NT2/D1 (cell line): ENCODE measurements around the gene RNF2.
"Not testable (repeated sequence)": the region's sequence is repeated elsewhere in the genome, so short reads cannot be mapped to it uniquely, and the experiment has no call there.

Source experiments
- DNase-seq: peaks from one replicate; pipeline ENCODE4 v3.0.0-alpha.2; 2011; ENCODE audit warnings: low read depth, low spot score
- H3K27me3 ChIP-seq: 2 replicates; pipeline ENCODE4 v1.6.0; 2011; ENCODE audit warnings: mild to moderate bottlenecking; ENCODE audit not compliant: insufficient read length, insufficient read depth
- H3K36me3 ChIP-seq: 2 replicates; pipeline ENCODE4 v1.6.1; 2011; ENCODE audit warnings: mild to moderate bottlenecking, low read length, mixed read lengths; ENCODE audit not compliant: insufficient read depth, insufficient read length
- H3K4me1 ChIP-seq: 2 replicates; pipeline ENCODE4 v1.5.1; 2011; ENCODE audit not compliant: insufficient read depth, insufficient read length
- H3K4me3 ChIP-seq: 2 replicates; pipeline ENCODE4 v1.5.1; 2011; ENCODE audit warnings: low read depth; ENCODE audit not compliant: insufficient read length
- H3K9ac ChIP-seq: 2 replicates; pipeline ENCODE4 v1.6.0; 2011; ENCODE audit warnings: low read depth; ENCODE audit not compliant: insufficient read length
- H3K9me3 ChIP-seq: 2 replicates; pipeline ENCODE4 v1.5.1; 2011; ENCODE audit warnings: mild to moderate bottlenecking, low read length; ENCODE audit not compliant: insufficient read depth
- SUZ12 ChIP-seq: IDR thresholded peaks from 2 replicates; pipeline ENCODE4 v1.6.1; 2011; ENCODE audit not compliant: insufficient read length, insufficient read depth; ENCODE audit errors: extremely low read depth
- YY1 ChIP-seq: IDR thresholded peaks from 2 replicates; pipeline ENCODE4 v1.6.1; 2011; ENCODE audit not compliant: insufficient read length, insufficient read depth
- ZNF274 ChIP-seq: IDR thresholded peaks from 2 replicates; pipeline ENCODE4 v1.6.1; 2011; ENCODE audit warnings: mild to moderate bottlenecking, low read depth, low read length

The RNF2 gene

DNA sequence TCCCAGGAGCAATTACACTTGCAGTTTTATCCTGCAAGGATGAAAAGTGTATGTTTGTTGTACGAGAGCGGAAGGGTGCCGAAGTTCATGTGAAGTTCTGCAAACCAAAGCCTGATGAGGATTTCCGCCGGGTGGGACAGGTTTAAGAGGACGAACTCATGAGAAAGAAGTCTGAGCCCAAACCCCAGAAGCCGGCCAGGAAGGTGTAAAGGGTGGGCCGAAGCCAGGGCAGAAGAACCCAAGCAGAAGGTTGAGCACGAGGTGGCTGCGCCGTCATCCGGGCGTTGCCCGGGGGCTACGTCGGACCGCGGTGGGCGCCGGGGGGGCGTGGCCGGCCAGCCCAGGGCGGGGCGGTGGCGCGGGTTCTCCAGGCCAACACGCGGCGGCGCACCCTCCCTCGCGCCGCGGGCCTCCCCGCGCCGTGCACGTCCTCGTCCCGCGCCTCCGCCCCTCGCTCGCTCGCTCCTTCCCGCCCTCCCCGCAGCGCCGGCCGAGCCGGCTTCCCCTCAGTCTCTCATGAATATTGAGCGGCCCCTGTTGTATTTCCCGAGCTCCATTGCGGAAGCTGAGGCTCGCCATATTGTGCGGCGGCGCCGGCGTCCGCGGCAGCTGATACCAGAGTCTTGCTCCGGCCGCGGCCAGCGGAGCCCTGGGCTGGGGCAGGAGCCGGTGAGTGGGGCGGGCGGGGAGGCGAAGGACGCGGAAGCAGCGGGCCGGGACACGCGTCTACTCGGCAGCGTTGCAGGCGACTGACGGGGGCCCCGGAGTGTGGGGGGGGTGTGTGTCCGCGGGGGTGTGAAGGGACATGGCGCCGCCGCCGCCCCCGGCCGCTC is at the start of gene RNF2:
RNF2 (plus strand) TSS at position 578 of the 833 bp plus-strand sequence. CDS start 41,996 bp downstream, outside the sequence.
- Histone ChIP-seq H3K9ac (peak within 1 kb of the TSS; percentile 96), H3K4me1 (no peaks in the 10 kb centered on the region), H3K4me3 (peak within 1 kb of the TSS; percentile 88), H3K27me3 (peaks cover 10% of the 10 kb centered on the region), H3K36me3 (no peaks in the 10 kb centered on the region), H3K9me3 (no peaks in the 10 kb centered on the region)
- no peak for TF ChIP-seq ZNF274
- TF ChIP-seq YY1 = peak; percentile 60
- no peak for TF ChIP-seq SUZ12
- DNase-seq = peak; percentile 87

DNA sequence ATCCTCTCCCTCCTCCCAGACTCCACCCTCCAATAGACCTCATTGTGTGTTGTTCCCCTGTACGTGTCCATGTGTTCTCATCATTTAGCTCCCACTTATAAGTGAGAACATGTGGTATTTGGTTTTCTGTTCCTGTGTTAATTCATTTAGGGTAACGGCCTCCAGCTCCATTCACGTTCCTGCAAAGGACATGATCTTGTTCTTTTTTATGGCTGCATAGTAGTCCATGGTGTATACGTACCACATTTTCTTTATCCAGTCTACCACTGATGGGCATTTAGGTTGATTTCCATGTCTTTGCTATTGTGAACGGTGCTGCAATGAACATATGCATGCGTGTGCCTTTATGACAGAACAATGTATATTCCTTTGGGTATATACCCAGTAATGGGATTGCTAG is 45.4 kb upstream of the RNF2 start:
- H3K4me1 ChIP-seq, H3K4me3 ChIP-seq, H3K36me3 ChIP-seq, H3K27me3 ChIP-seq, H3K9ac ChIP-seq, DNase-seq: not testable (repeated sequence)
- H3K9me3 ChIP-seq = peaks cover 11% of the 10 kb centered on the region; the same call in 1 of the 2 replicates

DNA sequence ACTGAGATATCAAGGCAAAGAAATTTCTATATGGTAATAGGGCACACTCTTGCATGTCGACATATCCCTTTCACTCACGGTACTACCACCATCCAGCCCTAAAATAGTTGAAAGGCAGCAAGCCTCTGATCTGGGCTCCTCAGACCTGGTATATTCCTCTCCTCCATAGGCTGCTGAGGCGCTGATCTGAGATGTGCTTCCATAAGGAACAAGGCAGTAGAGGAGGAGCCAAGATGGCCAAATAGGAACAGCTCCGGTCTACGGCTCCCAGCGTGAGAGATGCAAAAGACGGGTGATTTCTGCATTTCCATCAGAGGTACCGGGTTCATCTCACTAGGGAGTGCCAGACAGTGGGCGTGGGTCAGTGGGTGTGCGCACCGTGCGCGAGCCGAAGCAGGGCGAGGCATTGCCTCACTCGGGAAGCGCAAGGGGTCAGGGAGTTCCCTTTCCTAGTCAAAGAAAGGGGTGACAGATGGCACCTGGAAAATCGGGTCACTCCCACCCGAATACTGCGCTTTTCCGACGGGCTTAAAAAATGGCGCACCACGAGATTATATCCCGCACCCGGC is 44.0 kb upstream of the RNF2 start:
- H3K4me3 ChIP-seq, H3K36me3 ChIP-seq, H3K9ac ChIP-seq, DNase-seq, H3K27me3 ChIP-seq, H3K4me1 ChIP-seq: not testable (repeated sequence)
- H3K9me3 ChIP-seq = peaks cover 11% of the 10 kb centered on the region; the same call in 1 of the 2 replicates

DNA sequence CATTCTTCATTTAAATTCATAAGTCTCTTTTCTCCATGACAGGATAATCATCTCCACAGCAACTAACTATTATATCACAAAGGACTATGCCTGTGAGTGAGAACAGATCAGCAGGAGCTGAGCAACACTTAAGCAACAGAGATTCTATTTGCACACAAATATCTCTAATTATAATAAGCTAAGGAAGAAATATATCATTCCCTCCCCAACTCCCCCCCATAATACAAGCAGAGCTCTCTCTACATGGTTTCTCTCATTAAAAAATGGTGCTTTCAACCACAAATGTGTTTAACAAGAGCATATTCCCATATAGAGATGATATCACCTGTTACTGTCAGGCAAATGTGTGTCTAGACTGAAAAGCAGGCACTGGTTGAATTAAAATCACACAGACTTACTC is 36.5 kb upstream of the RNF2 start:
- no peak for TF ChIP-seq SUZ12
- no peak for TF ChIP-seq YY1
- TF ChIP-seq ZNF274 = no peak
- no peak overlapping the region for H3K4me3 ChIP-seq
- H3K27me3 ChIP-seq = no peaks in the 10 kb centered on the region
- no peak overlapping the region for H3K9ac ChIP-seq
- no peaks in the 10 kb centered on the region for H3K36me3 ChIP-seq
- H3K4me1 ChIP-seq = no peaks in the 10 kb centered on the region
- no peaks in the 10 kb centered on the region for H3K9me3 ChIP-seq
- no peak for DNase-seq

DNA sequence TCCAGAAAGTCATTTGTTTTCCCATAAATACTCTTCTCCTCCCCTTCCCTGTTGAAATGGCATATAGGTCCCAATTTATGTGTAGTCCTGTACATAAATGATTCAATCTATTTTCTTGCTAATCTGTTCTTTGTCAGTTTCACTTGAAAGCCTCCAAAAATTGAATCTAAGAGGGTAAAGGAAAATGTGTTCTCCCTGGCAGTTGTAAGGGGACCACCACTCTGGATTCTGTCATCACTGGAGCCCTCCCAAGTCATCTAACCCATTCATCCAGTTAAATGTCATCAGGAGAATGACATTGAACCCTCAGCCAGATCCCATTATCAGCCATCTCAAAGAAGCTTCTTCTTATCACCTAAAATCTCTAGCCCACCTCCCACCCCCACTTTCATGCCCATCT is 35.0 kb upstream of the RNF2 start:
- Histone ChIP-seq H3K9me3 (no peaks in the 10 kb centered on the region), H3K9ac (no peak overlapping the region), H3K27me3 (no peaks in the 10 kb centered on the region), H3K36me3 (no peaks in the 10 kb centered on the region), H3K4me3 (no peak overlapping the region), H3K4me1 (no peaks in the 10 kb centered on the region)
- no peak for DNase-seq
- TF ChIP-seq ZNF274 = no peak
- no peak for TF ChIP-seq SUZ12
- no peak for TF ChIP-seq YY1

DNA sequence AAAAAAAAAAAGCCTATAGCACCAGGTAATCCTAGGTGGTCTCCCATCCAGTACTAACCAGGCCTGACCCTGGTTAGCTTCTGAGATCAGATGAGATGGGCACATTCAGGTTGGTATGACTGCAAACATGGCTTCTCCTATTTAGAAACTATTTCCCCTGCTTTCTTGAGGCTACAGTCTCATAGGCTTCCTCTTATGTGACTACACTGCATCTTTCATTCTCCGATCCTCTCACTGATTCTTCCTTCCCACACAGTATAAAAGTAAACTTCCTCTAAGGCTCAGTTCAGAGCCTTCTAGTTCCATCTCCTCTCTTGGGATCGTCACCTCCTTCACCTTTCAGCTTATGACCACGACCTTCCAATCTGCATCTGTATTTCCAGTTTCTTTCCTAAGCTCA is 30.4 kb upstream of the RNF2 start:
- H3K36me3 ChIP-seq = no peaks in the 10 kb centered on the region
- H3K9ac ChIP-seq = no peak overlapping the region
- H3K27me3 ChIP-seq = no peaks in the 10 kb centered on the region
- no peaks in the 10 kb centered on the region for H3K4me1 ChIP-seq
- TF ChIP-seq SUZ12 = no peak
- TF ChIP-seq ZNF274 = no peak
- TF ChIP-seq YY1 = no peak
- H3K4me3 ChIP-seq = no peak overlapping the region
- DNase-seq = no peak
- no peaks in the 10 kb centered on the region for H3K9me3 ChIP-seq

DNA sequence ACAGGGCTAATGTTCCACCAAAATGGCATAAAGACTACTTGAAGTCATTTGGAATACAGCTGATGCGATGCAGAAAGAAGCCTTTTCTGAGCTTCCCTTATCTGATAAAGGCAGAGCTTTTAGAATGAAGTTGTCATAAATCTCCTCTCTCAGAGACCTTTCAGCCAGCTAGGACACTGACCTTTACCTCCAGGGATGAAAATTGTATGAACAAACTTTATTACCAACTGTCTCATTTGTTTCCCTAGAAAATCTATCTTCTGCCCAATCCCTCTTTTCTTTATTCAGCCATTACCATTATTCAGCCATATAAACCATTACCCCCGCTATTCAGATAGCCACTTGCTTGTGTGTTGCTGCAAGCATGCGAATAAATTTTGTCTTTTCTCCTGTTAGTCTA is 29.7 kb upstream of the RNF2 start:
- Histone ChIP-seq H3K27me3 (no peaks in the 10 kb centered on the region), H3K9ac (no peak overlapping the region), H3K4me1 (no peaks in the 10 kb centered on the region), H3K4me3 (no peak overlapping the region), H3K9me3 (no peaks in the 10 kb centered on the region), H3K36me3 (no peaks in the 10 kb centered on the region)
- no peak for DNase-seq
- TF ChIP-seq YY1 = no peak
- no peak for TF ChIP-seq ZNF274
- no peak for TF ChIP-seq SUZ12
